PC-3 (cell line): ENCODE measurements around the gene GPS1. TPM values are rescaled to one million over a fixed set of nuclear protein-coding genes. Genes with fewer than 3 reads are reported as not detected.

Experiments
- ATAC-seq: fragments of 200-7000 bp; cut with Tn5 transposase; 2 replicates; pipeline ENCODE4 v1.9.1; 2020; ENCODE audit warnings: mild to moderate bottlenecking, moderate library complexity
- BruUV-seq: library from RNA; stranded (reverse); fragments of 400-500 nt; replicated peaks from 2 replicates; lab custom pipeline; 2021; lab: Mats Ljungman, UMichigan
- CTCF ChIA-PET: fragments of 300-600 bp; sonication (Branson Sonifier 250); formaldehyde crosslinking; loops from one replicate; lab custom pipeline; 2022; ENCODE audit warnings: antibody characterized with exemption; lab: Charles Lee
- POLR2A ChIA-PET: fragments of 300-600 bp; sonication (Branson Sonifier 250); formaldehyde crosslinking; loops from one replicate; lab custom pipeline; 2022; ENCODE audit warnings: antibody characterized with exemption; ENCODE audit not compliant: unreplicated experiment; lab: Charles Lee
- DNase-seq: peaks from one replicate; pipeline ENCODE4 v3.0.0-alpha.2; 2015
- H2AFZ ChIP-seq: fragments of 300-600 bp; sonication (generic); 2 replicates; pipeline ENCODE4 v1.6.0; 2016; ENCODE audit warnings: antibody characterized with exemption, low read length
- H3F3A ChIP-seq: fragments of 300-600 bp; sonication (generic); one replicate; pipeline ENCODE4 v1.6.0; 2017; ENCODE audit warnings: antibody characterized with exemption, low read length, control low read depth, mild to moderate bottlenecking; ENCODE audit not compliant: unreplicated experiment
- H3K27ac ChIP-seq: fragments of 300-600 bp; sonication (generic); 2 replicates; pipeline ENCODE4 v1.5.1; 2016; ENCODE audit warnings: mild to moderate bottlenecking, low read length
- H3K27me3 ChIP-seq: fragments of 300-600 bp; sonication (generic); 2 replicates; pipeline ENCODE4 v1.6.1; 2016; ENCODE audit warnings: low read length, mixed read lengths
- H3K36me3 ChIP-seq: fragments of 300-600 bp; sonication (generic); 2 replicates; pipeline ENCODE4 v1.6.1; 2016; ENCODE audit warnings: low read depth, mixed run types, low read length, mixed read lengths
- H3K4me1 ChIP-seq: fragments of 300-600 bp; sonication (generic); 2 replicates; pipeline ENCODE4 v1.5.1; 2016; ENCODE audit warnings: low read length; ENCODE audit not compliant: insufficient read depth
- H3K4me2 ChIP-seq: fragments of 300-600 bp; sonication (generic); 2 replicates; pipeline ENCODE4 v1.6.0; 2016; ENCODE audit warnings: low read length
- H3K4me3 ChIP-seq: fragments of 300-600 bp; sonication (generic); 2 replicates; pipeline ENCODE4 v1.5.1; 2016; ENCODE audit warnings: mild to moderate bottlenecking, low read length, mixed read lengths
- H3K79me2 ChIP-seq: fragments of 300-600 bp; sonication (generic); 2 replicates; pipeline ENCODE4 v1.6.1; 2017; ENCODE audit warnings: low read length, mixed read lengths
- H3K9ac ChIP-seq: fragments of 300-600 bp; sonication (generic); 2 replicates; pipeline ENCODE4 v1.6.0; 2016; ENCODE audit warnings: mild to moderate bottlenecking, low read length
- H3K9me2 ChIP-seq: fragments of 300-600 bp; sonication (generic); replicated peaks from 2 replicates; pipeline ENCODE4 v1.6.1; 2016; ENCODE audit warnings: mixed run types, low read length, mixed read lengths
- H3K9me3 ChIP-seq: fragments of 300-600 bp; sonication (generic); 2 replicates; pipeline ENCODE4 v1.6.1; 2016; ENCODE audit warnings: low read length, mixed read lengths
- H4K20me1 ChIP-seq: fragments of 300-600 bp; sonication (generic); 2 replicates; pipeline ENCODE4 v1.6.1; 2016; ENCODE audit warnings: low read length, mixed read lengths
- CTCF ChIP-seq: fragments of 300-600 bp; sonication (generic); conservative IDR thresholded peaks from 2 replicates; pipeline ENCODE4 v1.5.1; 2017; ENCODE audit warnings: antibody characterized with exemption, low read depth, mild to moderate bottlenecking, low read length
- EZH2 ChIP-seq: fragments of 300-600 bp; sonication (generic); IDR thresholded peaks from one replicate; pipeline ENCODE4 v1.6.1; 2017; ENCODE audit warnings: antibody characterized with exemption, mild to moderate bottlenecking, low read length; ENCODE audit not compliant: unreplicated experiment
- EZH2phosphoT487 ChIP-seq: fragments of 300-600 bp; sonication (generic); IDR thresholded peaks from 2 replicates; pipeline ENCODE4 v1.6.1; 2018; ENCODE audit warnings: mild to moderate bottlenecking, antibody characterized with exemption, low read length, borderline replicate concordance
- intact Hi-C: fragments of 100-400 bp; cut with micrococcal nuclease; formaldehyde crosslinking; loops from 2 replicates; pipeline ENCODE4 v1.9.0; 2023
- total RNA-seq: library from RNA; depleted of rRNA; stranded (reverse); fragments of >200 nt; gene quantifications from 2 replicates; pipeline ENCODE4 v1.2.3, GENCODE V29; 2014

GPS1 gene
- total RNA-seq, 1 experiment from 2014 or later, result 240 TPM

GRCh38 chr17:82008258-82008940 lies 43.3 kb upstream of the GPS1 start:
- Histone ChIP-seq H4K20me1 (no peaks in the 10 kb centered on the region), H3K4me2 (no peak overlapping the region), H3K4me3 (no peak overlapping the region), H3F3A (no peaks in the 10 kb centered on the region), H3K27ac (no peak overlapping the region), H3K36me3 (no peaks in the 10 kb centered on the region), H3K9ac (no peak overlapping the region), H3K27me3 (no peaks in the 10 kb centered on the region), H3K79me2 (no peaks in the 10 kb centered on the region), H2AFZ (no peak overlapping the region), H3K4me1 (peaks cover 13% of the 10 kb centered on the region), H3K9me3 (no peaks in the 10 kb centered on the region), H3K9me2 (no peaks in the 10 kb centered on the region)
- POLR2A ChIA-PET, result no interaction called here
- CTCF ChIA-PET, result no interaction called here
- TF ChIP-seq EZH2 (no peak), EZH2phosphoT487 (no peak), CTCF (no peak)
- BruUV-seq, result no TSS peak
- ATAC-seq, result no peak
- no peak for DNase-seq
- intact Hi-C loops, result no loop called here

- Histone ChIP-seq H4K20me1 (no peaks in the 10 kb centered on the region), H3K4me1 (peaks cover 9% of the 10 kb centered on the region), H3K4me2 (no peak overlapping the region), H3K9me2 (no peaks in the 10 kb centered on the region), H3K9me3 (no peaks in the 10 kb centered on the region), H2AFZ (no peak overlapping the region), H3K79me2 (no peaks in the 10 kb centered on the region), H3K9ac (no peak overlapping the region), H3F3A (no peaks in the 10 kb centered on the region), H3K36me3 (no peaks in the 10 kb centered on the region), H3K27me3 (no peaks in the 10 kb centered on the region), H3K27ac (no peak overlapping the region), H3K4me3 (no peak overlapping the region)
- ChIA-PET CTCF (no interaction called here), POLR2A (no interaction called here)
- intact Hi-C loops, result no loop called here
- no peak for TF ChIP-seq EZH2
- TF ChIP-seq CTCF, result no peak
- TF ChIP-seq EZH2phosphoT487, result no peak
- BruUV-seq, result no TSS peak
- DNase-seq, result no peak
- no peak for ATAC-seq
Observed at GRCh38 chr17:82008941-82009405, 42.7 kb upstream of the GPS1 start.

- intact Hi-C loops, result no loop called here
- Histone ChIP-seq H3K9me3 (no peaks in the 10 kb centered on the region), H3K4me1 (peaks cover 4% of the 10 kb centered on the region), H3K9ac (no peak overlapping the region), H3K27ac (no peak overlapping the region), H3K79me2 (no peaks in the 10 kb centered on the region), H2AFZ (no peak overlapping the region), H4K20me1 (no peaks in the 10 kb centered on the region), H3K36me3 (no peaks in the 10 kb centered on the region), H3K4me2 (no peak overlapping the region), H3K27me3 (no peaks in the 10 kb centered on the region), H3F3A (no peaks in the 10 kb centered on the region), H3K9me2 (no peaks in the 10 kb centered on the region), H3K4me3 (no peak overlapping the region)
- ATAC-seq (no peak), DNase-seq (no peak)
- TF ChIP-seq EZH2phosphoT487, result no peak
- no peak for TF ChIP-seq EZH2
- no peak for TF ChIP-seq CTCF
- CTCF ChIA-PET, result no interaction called here
- no TSS peak for BruUV-seq
- POLR2A ChIA-PET, result no interaction called here
Observed at GRCh38 chr17:82009413-82009812, 42.3 kb upstream of the GPS1 start.
